H54 (cell line): ENCODE data around the gene AK3.

Experiments
- DNase-seq: peaks from one replicate; pipeline ENCODE4 v3.0.0; 2011; ENCODE audit warnings: low spot score, mixed read lengths; ENCODE audit not compliant: insufficient read length
- FAIRE-seq: peaks from 3 replicates; lab custom pipeline; 2011; peaks lifted over from hg19 to GRCh38; lab: Jason Lieb, UNC
- POLR2A ChIP-seq: IDR thresholded peaks from 2 replicates; pipeline ENCODE4 v1.6.1; 2011; ENCODE audit warnings: low read depth, mild to moderate bottlenecking, low read length

The AK3 gene

DNA sequence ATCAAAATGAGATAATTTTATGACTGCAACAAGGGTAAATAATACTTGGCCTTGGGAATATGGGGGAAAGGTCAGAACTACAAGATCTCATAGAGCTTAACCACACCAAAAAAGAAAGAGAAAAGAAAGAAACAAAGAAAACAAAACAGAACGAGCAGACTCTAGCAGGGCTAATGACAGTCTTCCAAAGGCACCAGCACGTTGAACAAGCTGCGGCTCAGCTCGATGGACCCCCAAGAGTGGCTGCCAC is 689 bp downstream of the AK3 start:
- DNase-seq (peak; percentile 24), FAIRE-seq (peak; percentile 65)
- TF ChIP-seq POLR2A = no peak

DNA sequence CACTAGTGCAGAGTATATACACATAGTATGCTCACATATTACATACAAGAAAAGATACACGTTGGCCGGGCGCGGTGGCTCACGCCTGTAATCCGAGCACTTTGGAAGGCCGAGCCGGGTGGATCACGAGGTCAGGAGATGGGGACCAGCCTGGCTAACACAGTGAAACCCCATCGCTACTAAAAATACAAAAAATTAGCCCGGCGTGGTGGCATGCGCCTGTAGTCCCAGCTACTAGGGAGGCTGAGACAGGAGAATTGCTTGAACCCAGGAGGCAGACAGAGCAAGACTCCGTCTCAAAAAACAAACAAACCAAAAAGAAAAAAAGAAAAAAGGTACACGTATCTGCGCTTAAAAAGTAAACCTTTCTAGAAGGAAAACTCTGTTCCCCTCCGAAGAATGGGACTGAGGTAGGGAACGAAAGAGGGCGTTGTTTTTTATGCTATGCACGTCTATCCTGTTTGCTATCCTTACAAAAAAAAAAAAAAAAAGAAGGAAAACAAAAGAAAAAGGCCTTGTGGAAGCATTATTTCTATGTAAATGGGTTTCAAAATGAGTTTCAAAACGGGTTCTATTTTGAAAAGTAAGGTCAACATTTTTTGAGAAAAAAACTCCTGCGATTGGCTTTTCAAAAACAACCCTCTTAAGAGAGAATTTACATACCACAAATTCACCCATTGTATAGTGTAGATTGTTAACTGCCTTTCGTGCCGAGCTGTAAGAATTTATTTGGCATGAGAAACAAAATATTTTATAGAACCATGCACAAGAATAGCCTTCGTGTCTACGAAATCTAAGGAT is 1.2 kb downstream of the AK3 start:
- no peak for TF ChIP-seq POLR2A
- peak; percentile 80 for FAIRE-seq
- no peak for DNase-seq

DNA sequence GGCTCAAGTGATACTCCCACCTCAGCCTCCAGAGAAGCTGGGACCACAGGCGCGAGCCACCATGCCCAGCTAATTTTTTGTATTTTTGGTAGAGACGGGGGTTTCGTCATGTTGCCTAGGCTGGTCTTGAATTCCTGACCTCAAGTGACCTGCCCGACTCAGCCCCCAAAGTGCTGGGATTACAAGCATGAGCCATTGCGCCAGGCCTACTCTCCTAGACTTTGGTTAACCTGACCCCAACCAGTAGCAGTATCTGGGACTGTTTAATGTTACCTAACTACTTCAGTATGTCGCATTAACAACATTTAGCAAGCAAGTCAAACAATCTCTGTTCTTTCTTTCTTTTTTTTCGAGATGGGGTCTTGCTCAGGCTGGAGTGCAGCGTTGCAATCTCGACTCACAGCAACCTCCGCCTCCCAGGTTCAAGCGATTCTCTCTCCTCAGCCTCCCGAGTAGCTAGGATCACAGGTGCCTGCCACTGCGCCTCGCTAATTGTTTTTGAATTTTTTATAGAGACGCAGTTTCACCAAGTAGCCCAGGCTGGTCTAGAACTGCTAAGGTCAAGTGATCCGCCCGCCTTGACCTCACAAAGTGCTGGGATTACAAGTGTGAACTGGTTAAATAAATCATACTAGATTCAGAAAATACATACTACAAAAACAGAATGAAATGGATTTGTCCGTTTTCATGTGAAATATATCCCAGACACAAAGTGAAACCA is 2.0 kb downstream of the AK3 start:
- DNase-seq (no peak), FAIRE-seq (no peak)
- TF ChIP-seq POLR2A = no peak

DNA sequence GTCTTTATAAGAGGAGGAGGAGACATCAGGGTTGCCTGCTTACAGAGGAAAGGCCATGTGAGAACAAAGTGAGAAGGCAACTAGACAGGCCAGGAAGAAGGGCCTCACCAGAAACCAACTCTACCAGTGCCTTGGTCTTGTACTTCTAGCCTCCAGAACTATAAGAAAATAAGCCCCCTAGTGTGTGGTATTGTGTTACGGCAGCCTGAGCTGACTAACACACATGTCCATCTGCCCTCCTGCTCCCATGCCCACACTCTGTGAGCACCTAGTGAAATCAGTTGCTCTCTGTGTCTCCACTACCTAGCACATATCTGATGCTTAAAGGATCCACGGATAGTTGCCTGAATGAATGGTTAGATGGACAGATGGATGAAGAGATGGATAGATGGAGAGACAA is 6.9 kb downstream of the AK3 start:
- DNase-seq (no peak), FAIRE-seq (no peak)
- no peak for TF ChIP-seq POLR2A

DNA sequence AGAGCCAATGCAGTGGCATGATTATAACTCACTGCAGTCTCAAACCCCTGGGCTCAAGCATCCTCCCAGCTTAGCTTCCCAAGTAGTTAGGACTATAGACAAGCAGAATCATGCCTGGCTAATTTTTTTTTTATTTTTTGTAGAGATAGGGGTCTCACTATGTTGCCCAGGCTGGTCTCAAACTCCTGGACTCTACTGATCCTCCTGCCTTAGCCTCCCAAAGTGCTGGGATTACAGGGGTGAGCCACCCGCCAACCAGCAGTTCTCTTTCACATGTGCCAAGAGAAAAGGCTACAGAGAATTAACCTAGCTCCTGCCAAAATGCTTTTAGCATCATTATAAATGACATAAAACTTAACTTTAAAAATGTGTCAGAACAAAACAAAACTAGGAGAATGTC is 8.1 kb downstream of the AK3 start:
- FAIRE-seq = no peak
- DNase-seq = no peak
- no peak for TF ChIP-seq POLR2A

DNA sequence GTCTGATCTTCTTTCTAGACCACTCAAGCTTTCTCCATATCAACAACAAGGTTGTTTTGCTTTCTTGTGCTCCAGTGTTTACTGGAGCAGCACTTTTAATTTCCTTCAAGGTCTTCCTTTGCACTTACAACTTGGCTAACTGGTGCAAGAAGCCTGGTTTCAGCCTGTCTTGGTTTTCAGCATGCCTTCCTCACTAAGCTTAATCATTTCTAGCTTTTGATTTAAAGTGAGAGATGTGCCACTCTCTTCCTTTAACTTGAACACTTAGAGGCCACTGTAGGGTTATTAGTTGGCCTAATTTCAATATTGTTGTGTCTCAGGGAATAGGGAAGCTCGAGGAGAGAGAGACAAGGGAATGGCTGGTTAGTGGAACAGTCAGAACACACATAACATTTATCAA is 13.4 kb downstream of the AK3 start:
- DNase-seq (no peak), FAIRE-seq (no peak)
- TF ChIP-seq POLR2A = no peak

DNA sequence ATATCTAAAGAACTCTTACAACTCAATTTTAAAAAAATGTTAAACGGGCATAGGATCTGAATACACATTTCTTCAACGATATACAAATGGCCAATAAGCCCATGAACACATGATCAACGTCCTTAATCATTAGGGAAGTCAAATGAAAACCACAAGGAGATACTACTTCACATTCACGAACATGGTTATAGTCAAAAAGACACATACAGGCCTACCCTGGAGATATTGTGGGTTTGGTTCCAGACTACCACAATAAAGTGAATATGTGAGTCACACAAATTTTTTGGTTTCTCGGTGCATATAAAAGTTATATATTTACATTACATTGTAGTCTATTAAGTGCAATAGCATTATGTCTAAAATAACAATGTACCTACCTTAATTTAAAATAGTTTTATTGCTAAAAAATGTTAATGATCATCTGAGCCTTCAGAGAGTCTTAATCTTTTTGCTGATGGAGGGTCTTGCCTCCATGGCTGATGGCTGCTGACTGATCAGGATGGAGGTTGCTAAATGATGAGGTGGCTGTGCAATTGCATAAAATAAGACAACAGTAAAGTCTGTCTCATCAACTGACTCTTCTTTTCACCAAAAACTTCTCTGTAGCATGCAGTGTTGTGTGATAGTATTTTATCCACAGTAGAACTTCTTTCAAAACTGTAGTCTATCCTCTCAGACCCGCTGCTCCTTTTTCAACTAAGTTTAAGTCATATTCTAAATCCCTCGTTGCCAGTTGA is 15.1 kb downstream of the AK3 start:
- no peak for DNase-seq
- TF ChIP-seq POLR2A = no peak
- no peak for FAIRE-seq

DNA sequence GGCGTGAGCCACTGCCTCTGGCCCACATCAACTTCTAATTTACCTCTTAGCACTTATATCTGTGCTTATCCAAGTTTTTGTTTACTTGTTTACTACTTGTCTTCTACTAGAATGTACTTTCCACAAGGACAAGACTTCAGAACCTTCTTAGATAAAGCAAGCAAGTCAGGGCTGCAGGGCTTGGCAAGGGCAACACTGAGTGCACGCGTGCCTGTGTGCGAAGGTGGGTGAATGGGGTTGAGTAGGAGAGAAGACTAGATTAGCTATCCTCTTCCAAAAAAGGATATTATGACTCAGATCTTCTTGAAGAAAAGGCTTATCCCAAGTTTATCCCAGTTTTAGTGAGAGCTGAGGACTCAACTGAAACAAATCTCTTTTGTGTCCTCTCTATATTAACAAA is 19.3 kb downstream of the AK3 start:
- DNase-seq = no peak
- no peak for FAIRE-seq
- TF ChIP-seq POLR2A = no peak

DNA sequence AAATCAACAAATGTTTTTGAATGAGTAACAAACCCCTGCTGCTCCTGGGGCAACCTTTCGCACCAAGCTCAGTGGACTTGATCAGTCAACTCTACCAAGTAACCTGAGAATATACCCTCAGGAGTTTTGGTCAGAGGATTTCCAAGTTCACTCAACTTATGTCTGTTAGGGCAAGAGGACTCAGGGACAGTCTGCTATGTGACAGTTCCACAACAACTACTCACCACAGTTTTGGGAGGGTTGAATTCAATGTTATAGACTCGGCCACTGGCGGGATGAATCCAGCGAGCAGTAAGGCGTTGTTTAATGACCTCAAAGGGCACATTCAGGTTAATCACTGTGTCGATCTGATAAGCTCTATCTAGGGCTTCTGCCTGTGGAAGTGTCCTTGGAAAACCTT is 22.1 kb downstream of the AK3 start:
- no peak for FAIRE-seq
- no peak for TF ChIP-seq POLR2A

DNA sequence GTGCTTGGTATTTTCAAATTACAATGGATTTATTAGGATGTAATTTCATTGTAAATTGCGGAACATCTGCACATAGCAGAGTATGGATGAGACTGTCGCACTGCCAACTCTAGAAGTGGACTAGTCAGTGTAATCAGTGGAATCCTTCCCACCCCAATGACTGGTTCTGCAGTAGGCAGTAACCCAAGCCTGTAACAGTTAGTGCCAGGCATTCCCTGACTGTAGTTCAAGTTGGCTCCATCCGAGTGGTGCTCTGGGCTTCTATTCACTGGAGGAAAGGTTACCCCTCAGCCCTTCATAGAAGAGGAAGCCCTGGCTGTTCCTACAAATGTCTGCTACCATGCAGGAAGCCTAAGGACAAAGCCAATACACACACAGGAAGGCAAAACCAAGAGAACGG is 23.2 kb downstream of the AK3 start:
- DNase-seq (no peak), FAIRE-seq (no peak)
- TF ChIP-seq POLR2A = no peak

More for the DNA sequence above, 22.1 kb downstream of the AK3 start:
- no peak for DNase-seq

DNA sequence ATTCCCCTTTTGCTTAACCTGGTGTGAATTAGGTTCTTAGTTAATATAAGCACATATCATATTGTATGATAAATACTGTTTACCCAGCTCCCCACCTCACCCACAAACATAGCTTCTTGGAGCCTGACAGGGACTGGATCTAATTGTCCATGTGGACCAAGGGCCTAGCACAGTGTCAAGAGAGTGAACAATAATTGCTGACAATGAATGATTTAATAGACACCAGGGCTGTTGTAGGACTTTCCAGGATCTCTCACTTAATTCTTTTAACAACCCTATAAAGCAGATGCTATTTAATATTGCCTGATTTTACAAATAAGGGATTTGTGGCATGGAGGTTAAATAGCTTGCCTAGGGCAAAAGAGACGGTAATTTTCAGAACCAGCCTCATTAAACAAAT is 24.8 kb downstream of the AK3 start:
- FAIRE-seq (no peak), DNase-seq (no peak)

DNA sequence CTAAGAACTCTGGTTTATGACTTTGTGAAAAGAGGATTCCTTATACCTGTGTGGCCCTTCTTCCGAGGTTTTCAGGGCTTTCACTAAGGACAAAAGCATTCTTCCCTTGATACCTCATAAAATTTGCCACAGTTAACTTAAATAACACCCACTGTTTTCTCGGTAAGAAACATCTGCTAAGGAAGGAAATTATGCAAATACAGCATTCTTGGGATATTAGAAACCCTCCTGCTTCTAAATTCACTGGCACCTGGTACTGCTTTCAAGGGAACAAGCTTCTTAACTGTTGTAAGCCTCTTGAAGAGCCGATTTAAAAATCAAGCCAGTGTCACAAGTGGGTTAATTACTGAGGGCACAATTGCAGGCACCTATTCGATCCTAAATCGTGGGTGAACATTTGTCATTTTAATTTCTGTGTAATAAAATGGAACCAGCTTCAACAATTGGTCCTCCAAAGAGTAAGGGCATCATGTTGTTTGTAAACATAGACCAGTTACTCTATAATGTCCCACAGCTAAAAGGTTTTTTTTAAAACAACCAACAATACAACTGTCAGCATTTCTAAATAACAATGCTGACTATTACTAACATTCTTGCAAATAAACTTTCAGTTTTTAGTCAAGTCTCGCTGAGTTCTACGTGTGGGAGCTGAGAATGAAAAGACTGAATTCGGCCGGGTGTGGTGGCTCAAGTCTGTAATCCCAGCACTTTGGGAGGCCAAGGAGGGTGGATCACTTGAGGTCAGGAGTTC is 26.6 kb downstream of the AK3 start:
- DNase-seq (no peak), FAIRE-seq (no peak)
- TF ChIP-seq POLR2A = no peak

More for the DNA sequence above, 24.8 kb downstream of the AK3 start:
- no peak for TF ChIP-seq POLR2A

DNA sequence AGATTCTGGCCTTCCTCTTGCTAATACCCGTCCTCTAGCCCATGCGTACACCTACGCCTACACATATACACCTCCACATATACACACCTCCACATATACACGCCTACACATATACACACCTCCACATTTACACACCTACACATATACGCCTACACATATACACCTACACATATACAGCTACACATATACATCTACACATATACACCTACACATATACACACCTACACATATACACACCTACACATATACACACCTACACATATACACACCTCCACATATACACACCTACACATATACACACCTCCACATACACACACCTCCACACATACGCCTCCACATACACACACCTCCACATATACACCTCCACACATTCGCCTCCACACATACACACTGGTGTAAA is 27.2 kb downstream of the AK3 start:
- no peak for TF ChIP-seq POLR2A
- DNase-seq (no peak), FAIRE-seq (peak; percentile 99)

DNA sequence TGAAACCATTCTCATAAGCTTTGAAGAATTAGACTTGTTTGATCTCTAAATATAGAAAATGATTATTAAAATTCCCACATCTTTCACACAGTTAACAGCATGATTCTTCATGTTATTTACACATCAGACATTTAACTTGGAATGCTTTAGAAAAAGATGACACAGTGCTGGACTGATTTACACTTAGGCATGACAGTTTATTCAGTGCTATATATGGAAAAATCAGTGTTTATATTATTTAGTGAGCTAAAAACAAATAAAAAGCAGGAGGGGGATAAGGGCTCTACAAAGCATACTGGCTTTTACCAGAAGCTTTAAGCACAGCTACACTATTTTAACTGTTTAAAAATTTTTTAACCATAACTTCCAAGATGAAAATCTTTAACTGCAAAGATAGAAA is 31.6 kb downstream of the AK3 start:
- FAIRE-seq = no peak

More for the DNA sequence above, 31.6 kb downstream of the AK3 start:
- TF ChIP-seq POLR2A = no peak
- no peak for DNase-seq
